OCI-LY7 (cell line): Measurements from ENCODE around the gene RAB29. TPM values are rescaled to one million over a fixed set of nuclear protein-coding genes. Genes with fewer than 3 reads are reported as not detected.

Experiments
- BruUV-seq: library from RNA; stranded (reverse); fragments of 400-500 nt; replicated peaks from 2 replicates; lab custom pipeline; 2021; lab: Mats Ljungman, UMichigan
- CTCF ChIA-PET: fragments of 300-600 bp; sonication (Branson Sonifier 250); formaldehyde crosslinking; loops from one replicate; lab custom pipeline; 2022; ENCODE audit warnings: antibody characterized with exemption; ENCODE audit not compliant: unreplicated experiment; lab: Charles Lee
- POLR2A ChIA-PET: fragments of 300-600 bp; sonication (Branson Sonifier 250); formaldehyde crosslinking; loops from one replicate; lab custom pipeline; 2022; ENCODE audit warnings: antibody characterized with exemption; lab: Charles Lee
- DNase-seq: peaks from one replicate; pipeline ENCODE4 v3.0.0-alpha.2; 2015; ENCODE audit warnings: low spot score
- H2AFZ ChIP-seq: fragments of 200-600 bp; sonication (generic), shearing (Covaris generic); 2 replicates; pipeline ENCODE4 v1.6.1; 2014; ENCODE audit warnings: mild to moderate bottlenecking, antibody characterized with exemption, low read length, moderate library complexity
- H3K27ac ChIP-seq: fragments of 200-600 bp; sonication (generic); 2 replicates; pipeline ENCODE4 v1.5.1; 2014; ENCODE audit warnings: mixed run types, low read depth, mild to moderate bottlenecking, moderate library complexity, low read length, inconsistent platforms; ENCODE audit not compliant: poor library complexity, severe bottlenecking
- H3K36me3 ChIP-seq: fragments of 200-600 bp; sonication (generic); 2 replicates; pipeline ENCODE4 v1.6.1; 2014; ENCODE audit warnings: mild to moderate bottlenecking, antibody characterized with exemption, low read length, moderate library complexity, mixed read lengths; ENCODE audit not compliant: insufficient read depth
- H3K4me1 ChIP-seq: fragments of 200-600 bp; sonication (generic); 2 replicates; pipeline ENCODE4 v1.5.1; 2014; ENCODE audit warnings: mild to moderate bottlenecking, low read length; ENCODE audit not compliant: insufficient read depth, poor library complexity, severe bottlenecking
- H3K4me2 ChIP-seq: fragments of 200-600 bp; sonication (generic); 2 replicates; pipeline ENCODE4 v1.6.1; 2014; ENCODE audit warnings: mild to moderate bottlenecking, low read length
- H3K4me3 ChIP-seq: fragments of 200-600 bp; sonication (generic); 2 replicates; pipeline ENCODE4 v1.5.1; 2014; ENCODE audit warnings: mild to moderate bottlenecking, low read depth, low read length; ENCODE audit not compliant: poor library complexity, severe bottlenecking
- H3K79me2 ChIP-seq: fragments of 200-600 bp; sonication (generic); 2 replicates; pipeline ENCODE4 v1.6.1; 2016; ENCODE audit warnings: low read depth, mild to moderate bottlenecking, low read length, moderate library complexity, mixed read lengths; ENCODE audit not compliant: insufficient read depth
- H3K9me2 ChIP-seq: fragments of 200-600 bp; sonication (generic); 2 replicates; pipeline ENCODE4 v1.6.1; 2016; ENCODE audit warnings: mild to moderate bottlenecking, low read length, mixed read lengths; ENCODE audit not compliant: insufficient read depth
- H3K9me3 ChIP-seq: fragments of 200-600 bp; sonication (generic); 2 replicates; pipeline ENCODE4 v1.6.1; 2014; ENCODE audit warnings: mild to moderate bottlenecking, mixed run types, low read length, mixed read lengths
- H4K20me1 ChIP-seq: fragments of 200-600 bp; sonication (generic); 2 replicates; pipeline ENCODE4 v1.6.1; 2014; ENCODE audit warnings: mild to moderate bottlenecking, antibody characterized with exemption, low read length, moderate library complexity, mixed read lengths; ENCODE audit not compliant: insufficient read depth
- EZH2phosphoT487 ChIP-seq: fragments of 200-600 bp; sonication (generic); IDR thresholded peaks from 2 replicates; pipeline ENCODE4 v1.6.1; 2018; ENCODE audit warnings: low read depth, borderline replicate concordance, mild to moderate bottlenecking, mixed run types, antibody characterized with exemption, low read length, moderate library complexity, mixed read lengths
- intact Hi-C: fragments of 100-400 bp; cut with micrococcal nuclease; formaldehyde crosslinking; loops from one replicate; pipeline ENCODE4 v1.10.0; 2022; ENCODE audit not compliant: unreplicated experiment
- total RNA-seq, 2 experiments: library from RNA; depleted of rRNA in 1 of 2; stranded (reverse); fragments of >200 nt in 1 of 2; shearing (Covaris generic) in 1 of 2; gene quantifications; 2 replicates each; pipeline ENCODE4 v1.2.3, GENCODE V29; 2014 to 2022
- TF ChIP-seq, protein P1 (sequence below): fragments of 200-600 bp; sonication (generic); conservative IDR thresholded peaks from 2 replicates; pipeline ENCODE4 v1.5.1; 2014; ENCODE audit warnings: mild to moderate bottlenecking, antibody characterized with exemption, low read length, moderate library complexity, mixed read lengths

Gene RAB29
- total RNA-seq, 2 experiments from 2014 or later, result 5.9 to 7.8 TPM

DNA sequence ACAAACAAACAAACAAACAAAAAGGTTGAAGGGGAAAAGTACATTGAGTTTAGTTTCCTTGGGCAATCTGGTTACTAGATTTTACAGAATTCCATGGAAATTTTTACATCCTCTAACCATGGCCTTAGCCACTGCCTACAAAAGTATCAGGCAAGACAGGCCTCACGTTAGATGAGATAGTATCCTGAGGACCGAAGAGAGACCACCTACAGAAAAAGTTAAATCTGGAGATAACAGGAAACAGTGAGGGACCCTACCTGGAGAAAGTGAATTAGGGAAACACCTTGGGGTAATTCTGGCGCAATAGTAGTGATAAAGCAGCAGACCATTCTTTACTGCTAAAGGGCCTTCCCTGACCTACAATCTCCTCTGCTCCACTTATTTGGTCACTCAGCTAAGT lies 8.7 kb downstream of the RAB29 start:
- Histone ChIP-seq H4K20me1 (no peaks in the 10 kb centered on the region), H3K36me3 (no peaks in the 10 kb centered on the region), H3K27ac (no peak overlapping the region), H3K9me2 (no peaks in the 10 kb centered on the region), H2AFZ (no peak overlapping the region), H3K4me3 (no peak overlapping the region), H3K4me2 (no peak overlapping the region), H3K4me1 (no peaks in the 10 kb centered on the region), H3K79me2 (no peaks in the 10 kb centered on the region), H3K9me3 (no peaks in the 10 kb centered on the region)
- ChIA-PET CTCF (no interaction called here), POLR2A (interaction anchor here (1.5 kb wide), 1 partner anchor 9 kb away, joined by 9 read pairs; no protein-coding TSS in a partner anchor)
- no TSS peak for BruUV-seq
- TF ChIP-seq EZH2phosphoT487, result no peak
- TF ChIP-seq, protein P1, sequence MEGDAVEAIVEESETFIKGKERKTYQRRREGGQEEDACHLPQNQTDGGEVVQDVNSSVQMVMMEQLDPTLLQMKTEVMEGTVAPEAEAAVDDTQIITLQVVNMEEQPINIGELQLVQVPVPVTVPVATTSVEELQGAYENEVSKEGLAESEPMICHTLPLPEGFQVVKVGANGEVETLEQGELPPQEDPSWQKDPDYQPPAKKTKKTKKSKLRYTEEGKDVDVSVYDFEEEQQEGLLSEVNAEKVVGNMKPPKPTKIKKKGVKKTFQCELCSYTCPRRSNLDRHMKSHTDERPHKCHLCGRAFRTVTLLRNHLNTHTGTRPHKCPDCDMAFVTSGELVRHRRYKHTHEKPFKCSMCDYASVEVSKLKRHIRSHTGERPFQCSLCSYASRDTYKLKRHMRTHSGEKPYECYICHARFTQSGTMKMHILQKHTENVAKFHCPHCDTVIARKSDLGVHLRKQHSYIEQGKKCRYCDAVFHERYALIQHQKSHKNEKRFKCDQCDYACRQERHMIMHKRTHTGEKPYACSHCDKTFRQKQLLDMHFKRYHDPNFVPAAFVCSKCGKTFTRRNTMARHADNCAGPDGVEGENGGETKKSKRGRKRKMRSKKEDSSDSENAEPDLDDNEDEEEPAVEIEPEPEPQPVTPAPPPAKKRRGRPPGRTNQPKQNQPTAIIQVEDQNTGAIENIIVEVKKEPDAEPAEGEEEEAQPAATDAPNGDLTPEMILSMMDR, result no peak
- no peak for DNase-seq
- intact Hi-C loops, result no loop called here

DNA sequence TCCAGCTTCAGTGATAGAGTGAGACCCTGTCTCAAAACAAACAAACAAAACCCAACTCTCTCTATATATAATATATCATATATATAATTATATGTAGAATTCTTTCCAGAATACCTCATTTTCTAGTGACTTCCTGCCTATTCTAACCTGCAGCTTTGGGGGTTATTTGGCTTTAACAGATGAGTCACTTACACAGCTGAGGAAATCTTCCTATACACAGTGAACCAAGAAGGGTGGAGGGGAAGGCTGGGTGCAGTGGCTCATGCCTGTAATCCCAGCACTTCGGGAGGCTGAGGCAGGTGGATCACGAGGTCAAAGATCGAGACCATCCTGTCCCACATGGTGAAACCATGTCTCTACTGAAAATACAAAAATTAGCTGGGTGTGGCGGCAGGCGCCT lies 9.2 kb downstream of the RAB29 start:
- DNase-seq, result no peak
- Histone ChIP-seq H2AFZ (no peak overlapping the region), H3K36me3 (no peaks in the 10 kb centered on the region), H3K4me1 (no peaks in the 10 kb centered on the region), H3K4me3 (no peak overlapping the region), H3K9me3 (no peaks in the 10 kb centered on the region), H3K79me2 (no peaks in the 10 kb centered on the region), H4K20me1 (no peaks in the 10 kb centered on the region), H3K9me2 (no peaks in the 10 kb centered on the region), H3K4me2 (no peak overlapping the region), H3K27ac (no peak overlapping the region)
- CTCF ChIA-PET, result no interaction called here
- intact Hi-C loops, result no loop called here
- POLR2A ChIA-PET, result interaction anchor here (1.4 to 1.5 kb wide), 3 partner anchors 10 to 15 kb away, joined by 4 to 9 read pairs (median 6); no protein-coding TSS in a partner anchor
- BruUV-seq, result no TSS peak
- no peak for TF ChIP-seq EZH2phosphoT487
- TF ChIP-seq, protein P1, result no peak

DNA sequence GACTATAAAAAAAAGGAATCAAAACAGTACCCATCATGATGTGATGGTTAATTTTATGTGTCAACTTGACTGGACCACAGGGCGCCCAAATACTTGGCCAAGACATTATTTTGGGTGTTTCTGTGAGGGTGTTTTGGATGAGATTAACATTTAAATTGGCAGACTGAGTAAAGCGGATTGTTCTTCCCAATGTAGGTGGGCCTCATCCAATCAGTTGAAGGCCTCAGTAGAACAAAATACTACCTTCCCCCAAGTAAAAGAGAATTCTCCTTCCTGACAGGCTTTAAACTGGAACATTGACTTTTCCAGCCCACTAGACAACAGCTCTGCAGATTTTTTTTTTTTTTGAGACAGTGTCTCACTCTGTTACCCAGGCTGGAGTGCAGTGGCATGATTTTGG lies 10.7 kb downstream of the RAB29 start:
- Histone ChIP-seq H3K4me2 (no peak overlapping the region), H4K20me1 (no peaks in the 10 kb centered on the region), H3K9me3 (no peaks in the 10 kb centered on the region), H3K4me1 (no peaks in the 10 kb centered on the region), H3K79me2 (no peaks in the 10 kb centered on the region), H3K36me3 (no peaks in the 10 kb centered on the region), H2AFZ (no peak overlapping the region), H3K4me3 (no peak overlapping the region), H3K9me2 (no peaks in the 10 kb centered on the region), H3K27ac (no peak overlapping the region)
- ChIA-PET CTCF (no interaction called here), POLR2A (interaction anchor here (0.6 to 1.4 kb wide), 2 partner anchors 9 to 15 kb away, joined by 3 to 6 read pairs; no protein-coding TSS in a partner anchor)
- no peak for TF ChIP-seq EZH2phosphoT487
- TF ChIP-seq, protein P1, result no peak
- BruUV-seq, result no TSS peak
- no peak for DNase-seq
- intact Hi-C loops, result no loop called here
